ENCODE data around the gene WNT7A. TPM values are rescaled to one million over a fixed set of nuclear protein-coding genes. Genes with fewer than 3 reads are reported as not detected.

Gene WNT7A
- polyA plus RNA-seq, 1 of the 3 experiments (the other 2 are of a cell fraction) = not detected

DNA sequence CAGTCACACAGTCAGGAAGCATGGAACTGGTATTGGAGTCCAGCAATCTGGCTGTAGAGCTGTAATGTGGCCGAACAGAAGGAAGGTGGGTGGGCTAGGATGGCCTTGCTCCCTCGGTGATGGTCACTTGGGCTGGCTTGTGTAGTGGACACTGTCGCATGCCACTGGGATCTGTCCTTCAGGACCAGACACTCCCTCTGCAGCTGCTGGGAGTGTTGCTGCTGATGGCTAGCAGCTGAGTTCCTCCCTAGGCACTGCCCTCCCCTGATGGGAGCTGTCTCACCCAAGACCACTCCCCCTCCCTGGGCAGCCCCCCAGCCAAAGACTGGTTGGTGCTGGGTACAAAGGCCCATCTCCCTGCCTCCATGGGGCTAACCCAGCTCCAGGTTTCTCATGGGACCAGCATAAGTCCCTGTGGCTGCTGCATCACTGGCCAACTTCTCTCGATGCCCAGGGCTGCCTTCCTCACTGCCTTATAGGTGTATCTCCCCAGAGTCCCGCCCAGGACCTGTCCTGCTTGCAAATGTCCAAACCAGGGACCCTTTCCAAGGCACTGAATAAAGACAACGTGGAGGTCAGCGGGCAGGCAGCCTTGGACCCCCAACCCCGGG lies 48.4 kb downstream of the WNT7A start:
- no peaks in the 10 kb centered on the region for H3K27me3 ChIP-seq (ENCODE audit: insufficient read depth)
- H3K4me1 ChIP-seq (ENCODE audit: control insufficient read depth in 1 of 2, insufficient read depth in 2 of 2, low read depth in 1 of 2, low read length in 1 of 2) = no peaks in the 10 kb centered on the region
- H3K79me2 ChIP-seq (ENCODE audit: insufficient read depth) = no peaks in the 10 kb centered on the region
- ChIA-PET CTCF (interaction anchor here (0.8 to 1.7 kb wide), 7 partner anchors 9 to 181 kb away, joined by 3 to 5 read pairs (median 3); no protein-coding TSS in a partner anchor), POLR2A (no interaction called here)
- no peak overlapping the region for H3K27ac ChIP-seq (ENCODE audit: low read depth in 2 of 2, low read length in 1 of 2)
- DNase-seq = no peak
- no peak for TF ChIP-seq ELF1 (IDR thresholded peaks at IDR 0.05)
- TF ChIP-seq RXRA (IDR thresholded peaks at IDR 0.05; ENCODE audit: borderline replicate concordance, low read depth) = no peak
- TF ChIP-seq YY1 (IDR thresholded peaks at IDR 0.05; ENCODE audit: low read depth) = no peak
- TF ChIP-seq, protein P1, sequence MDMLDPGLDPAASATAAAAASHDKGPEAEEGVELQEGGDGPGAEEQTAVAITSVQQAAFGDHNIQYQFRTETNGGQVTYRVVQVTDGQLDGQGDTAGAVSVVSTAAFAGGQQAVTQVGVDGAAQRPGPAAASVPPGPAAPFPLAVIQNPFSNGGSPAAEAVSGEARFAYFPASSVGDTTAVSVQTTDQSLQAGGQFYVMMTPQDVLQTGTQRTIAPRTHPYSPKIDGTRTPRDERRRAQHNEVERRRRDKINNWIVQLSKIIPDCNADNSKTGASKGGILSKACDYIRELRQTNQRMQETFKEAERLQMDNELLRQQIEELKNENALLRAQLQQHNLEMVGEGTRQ (IDR thresholded peaks at IDR 0.05; ENCODE audit: borderline replicate concordance, low read depth, low read length) = no peak
- TF ChIP-seq GATA2 (CRISPR knock-in tag; IDR thresholded peaks at IDR 0.05) = no peak
- TF ChIP-seq TEAD4 (IDR thresholded peaks at IDR 0.05; ENCODE audit: borderline replicate concordance, insufficient read depth) = no peak
- TF ChIP-seq, protein P2, sequence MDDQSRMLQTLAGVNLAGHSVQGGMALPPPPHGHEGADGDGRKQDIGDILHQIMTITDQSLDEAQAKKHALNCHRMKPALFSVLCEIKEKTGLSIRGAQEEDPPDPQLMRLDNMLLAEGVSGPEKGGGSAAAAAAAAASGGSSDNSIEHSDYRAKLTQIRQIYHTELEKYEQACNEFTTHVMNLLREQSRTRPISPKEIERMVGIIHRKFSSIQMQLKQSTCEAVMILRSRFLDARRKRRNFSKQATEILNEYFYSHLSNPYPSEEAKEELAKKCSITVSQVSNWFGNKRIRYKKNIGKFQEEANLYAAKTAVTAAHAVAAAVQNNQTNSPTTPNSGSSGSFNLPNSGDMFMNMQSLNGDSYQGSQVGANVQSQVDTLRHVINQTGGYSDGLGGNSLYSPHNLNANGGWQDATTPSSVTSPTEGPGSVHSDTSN (IDR thresholded peaks at IDR 0.05) = no peak
- TF ChIP-seq GABPA (IDR thresholded peaks at IDR 0.05; ENCODE audit: low read depth) = no peak
- no peak for TF ChIP-seq RFX5 (IDR thresholded peaks at IDR 0.05; ENCODE audit: low read length)
- no peaks in the 10 kb centered on the region for H3K9me3 ChIP-seq
- H3K4me2 ChIP-seq = no peak overlapping the region
- no peak overlapping the region for H3K9ac ChIP-seq
- no peaks in the 10 kb centered on the region for H3K9me2 ChIP-seq
- 43% methylated on average over 4 of the region's 8 CpGs for WGBS (ENCODE audit: low lambda C conversion rate)
- no peak overlapping the region for H3K4me3 ChIP-seq (ENCODE audit: low read depth in 2 of 2, low read length in 1 of 2)
- no peaks in the 10 kb centered on the region for H4K20me1 ChIP-seq (ENCODE audit: insufficient read depth)
- H2AFZ ChIP-seq (ENCODE audit: low read depth) = no peak overlapping the region
- H3K36me3 ChIP-seq (replicated peaks in 1 of 2; ENCODE audit: control insufficient read depth in 1 of 2, insufficient read depth in 2 of 2, low read length in 1 of 2) = no peaks in the 10 kb centered on the region
- no peaks in the 10 kb centered on the region for H3F3A ChIP-seq (replicated peaks; ENCODE audit: insufficient read depth)

DNA sequence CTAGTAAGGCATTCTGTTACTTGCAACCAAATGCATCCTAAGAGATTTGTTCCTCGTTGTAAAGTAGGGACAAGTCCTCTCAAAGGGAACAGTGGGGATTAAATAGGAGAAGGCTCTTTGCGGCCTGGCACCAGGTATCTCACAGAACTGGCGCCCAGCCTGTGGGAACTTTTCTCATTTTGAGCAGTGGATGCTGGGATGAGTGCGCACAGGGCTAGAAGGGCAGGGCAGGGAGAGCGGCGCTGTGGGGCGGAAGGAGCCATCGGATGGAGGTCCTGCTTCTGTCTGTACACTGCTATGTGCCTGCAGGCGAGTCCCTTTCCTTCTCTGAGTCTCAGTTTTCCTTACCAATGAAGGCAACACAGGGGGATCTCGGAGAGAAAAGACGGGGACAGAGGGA lies 50.6 kb downstream of the WNT7A start:
- POLR2A ChIA-PET = no interaction called here
- Histone ChIP-seq H4K20me1 (ENCODE audit: insufficient read depth) (no peaks in the 10 kb centered on the region), H3K9ac (no peak overlapping the region), H3K36me3 (replicated peaks in 1 of 2; ENCODE audit: control insufficient read depth in 1 of 2, insufficient read depth in 2 of 2, low read length in 1 of 2) (no peaks in the 10 kb centered on the region), H3K4me1 (ENCODE audit: control insufficient read depth in 1 of 2, insufficient read depth in 2 of 2, low read depth in 1 of 2, low read length in 1 of 2) (peaks cover 0 to 3% of the 10 kb centered on the region in 2 experiments; a peak in 1 of 4 replicates), H3K4me2 (no peak overlapping the region), H2AFZ (ENCODE audit: low read depth) (no peak overlapping the region), H3K27ac (ENCODE audit: low read depth in 2 of 2, low read length in 1 of 2) (no peak overlapping the region), H3K79me2 (ENCODE audit: insufficient read depth) (no peaks in the 10 kb centered on the region), H3K4me3 (ENCODE audit: low read depth in 2 of 2, low read length in 1 of 2) (no peak overlapping the region), H3F3A (replicated peaks; ENCODE audit: insufficient read depth) (no peaks in the 10 kb centered on the region), H3K9me2 (no peaks in the 10 kb centered on the region), H3K9me3 (no peaks in the 10 kb centered on the region), H3K27me3 (ENCODE audit: insufficient read depth) (no peaks in the 10 kb centered on the region)
- WGBS (ENCODE audit: low lambda C conversion rate) = 47% methylated on average over 10 of the region's 11 CpGs
- DNase-seq = no peak
- TF ChIP-seq TAF1 (IDR thresholded peaks at IDR 0.05; ENCODE audit: borderline replicate concordance, low read depth, low read length) = no peak
- TF ChIP-seq, protein P3, sequence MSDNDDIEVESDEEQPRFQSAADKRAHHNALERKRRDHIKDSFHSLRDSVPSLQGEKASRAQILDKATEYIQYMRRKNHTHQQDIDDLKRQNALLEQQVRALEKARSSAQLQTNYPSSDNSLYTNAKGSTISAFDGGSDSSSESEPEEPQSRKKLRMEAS (IDR thresholded peaks at IDR 0.05; ENCODE audit: low read depth) = no peak
- no peak for TF ChIP-seq FOXJ3 (CRISPR knock-in tag; IDR thresholded peaks at IDR 0.05)
- TF ChIP-seq MXI1 (IDR thresholded peaks at IDR 0.05; ENCODE audit: low read depth, low read length) = no peak
- TF ChIP-seq, protein P4, sequence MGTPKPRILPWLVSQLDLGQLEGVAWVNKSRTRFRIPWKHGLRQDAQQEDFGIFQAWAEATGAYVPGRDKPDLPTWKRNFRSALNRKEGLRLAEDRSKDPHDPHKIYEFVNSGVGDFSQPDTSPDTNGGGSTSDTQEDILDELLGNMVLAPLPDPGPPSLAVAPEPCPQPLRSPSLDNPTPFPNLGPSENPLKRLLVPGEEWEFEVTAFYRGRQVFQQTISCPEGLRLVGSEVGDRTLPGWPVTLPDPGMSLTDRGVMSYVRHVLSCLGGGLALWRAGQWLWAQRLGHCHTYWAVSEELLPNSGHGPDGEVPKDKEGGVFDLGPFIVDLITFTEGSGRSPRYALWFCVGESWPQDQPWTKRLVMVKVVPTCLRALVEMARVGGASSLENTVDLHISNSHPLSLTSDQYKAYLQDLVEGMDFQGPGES (IDR thresholded peaks at IDR 0.05; ENCODE audit: low read depth, low read length) = no peak
- no peak for TF ChIP-seq RCOR1 (IDR thresholded peaks at IDR 0.05; ENCODE audit: low read length)
- no peak for TF ChIP-seq GABPA (IDR thresholded peaks at IDR 0.05; ENCODE audit: low read depth)
- TF ChIP-seq EZH2phosphoT487 (IDR thresholded peaks at IDR 0.05; ENCODE audit: borderline replicate concordance, low read depth) = no peak
- no peak for TF ChIP-seq TEAD4 (IDR thresholded peaks at IDR 0.05; ENCODE audit: borderline replicate concordance, insufficient read depth)
- no peak for TF ChIP-seq RXRA (IDR thresholded peaks at IDR 0.05; ENCODE audit: borderline replicate concordance, low read depth)
- no peak for TF ChIP-seq NRF1 (IDR thresholded peaks at IDR 0.05; ENCODE audit: low read depth, low read length)
- no peak for TF ChIP-seq SMC3 (IDR thresholded peaks at IDR 0.05; ENCODE audit: low read depth, low read length)
- no peak for TF ChIP-seq YY1 (IDR thresholded peaks at IDR 0.05; ENCODE audit: low read depth)
- TF ChIP-seq, protein P5, sequence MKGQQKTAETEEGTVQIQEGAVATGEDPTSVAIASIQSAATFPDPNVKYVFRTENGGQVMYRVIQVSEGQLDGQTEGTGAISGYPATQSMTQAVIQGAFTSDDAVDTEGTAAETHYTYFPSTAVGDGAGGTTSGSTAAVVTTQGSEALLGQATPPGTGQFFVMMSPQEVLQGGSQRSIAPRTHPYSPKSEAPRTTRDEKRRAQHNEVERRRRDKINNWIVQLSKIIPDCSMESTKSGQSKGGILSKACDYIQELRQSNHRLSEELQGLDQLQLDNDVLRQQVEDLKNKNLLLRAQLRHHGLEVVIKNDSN (IDR thresholded peaks at IDR 0.05; ENCODE audit: borderline replicate concordance, low read depth) = no peak
- no peak for TF ChIP-seq ELF1 (IDR thresholded peaks at IDR 0.05)
- TF ChIP-seq EP300 (IDR thresholded peaks at IDR 0.05; ENCODE audit: borderline replicate concordance in 1 of 2, low read depth in 1 of 2, low read length in 1 of 2) = no peak
- no peak for TF ChIP-seq TCF12 (IDR thresholded peaks at IDR 0.05)
- no peak for TF ChIP-seq CHD2 (IDR thresholded peaks at IDR 0.05; ENCODE audit: low read length, partially characterized antibody)
- CTCF ChIA-PET = interaction anchor here (1.3 to 1.7 kb wide), 2 partner anchors 17 to 172 kb away, joined by 3 to 6 read pairs; no protein-coding TSS in a partner anchor

All from SK-N-SH (cell line).